Panc1 (cell line): ENCODE data around the gene ZNF550. TPM values are rescaled to one million over a fixed set of nuclear protein-coding genes. Genes with fewer than 3 reads are reported as not detected.

Experiments
- ATAC-seq: fragments of 200-7000 bp; cut with Tn5 transposase; 2 replicates; pipeline ENCODE4 v1.9.1; 2020; ENCODE audit warnings: mild to moderate bottlenecking, moderate library complexity
- BruUV-seq: library from RNA; stranded (reverse); fragments of 400-500 nt; replicated peaks from 2 replicates; lab custom pipeline; 2021; lab: Mats Ljungman, UMichigan
- CTCF ChIA-PET: fragments of 300-600 bp; sonication (Branson Sonifier 250); formaldehyde crosslinking; loops from one replicate; lab custom pipeline; 2022; ENCODE audit warnings: antibody characterized with exemption; lab: Charles Lee
- POLR2A ChIA-PET: fragments of 300-600 bp; sonication (Branson Sonifier 250); formaldehyde crosslinking; loops from one replicate; lab custom pipeline; 2022; ENCODE audit warnings: antibody characterized with exemption; lab: Charles Lee
- DNase-seq: peaks from one replicate; pipeline ENCODE4 v3.0.0-alpha.2; 2010; ENCODE audit warnings: low read depth, low spot score
- H3K27ac ChIP-seq: 2 replicates; pipeline ENCODE4 v1.5.1; 2011; ENCODE audit warnings: mild to moderate bottlenecking, low read length, inconsistent platforms
- H3K27me3 ChIP-seq: fragments of 200-500 bp; sonication (Bioruptor generic); 2 replicates; pipeline ENCODE4 v1.6.0; 2014; ENCODE audit warnings: low read length, inconsistent platforms; ENCODE audit not compliant: control insufficient read depth, insufficient read depth
- H3K36me3 ChIP-seq: fragments of 200-500 bp; sonication (Bioruptor generic); 2 replicates; pipeline ENCODE4 v1.5.1; 2014; ENCODE audit warnings: inconsistent platforms, mild to moderate bottlenecking, low read length, moderate library complexity; ENCODE audit not compliant: control insufficient read depth, insufficient read depth
- H3K4me1 ChIP-seq: 2 replicates; pipeline ENCODE4 v1.5.1; 2011; ENCODE audit warnings: inconsistent platforms, mild to moderate bottlenecking, low read length, moderate library complexity; ENCODE audit not compliant: control insufficient read depth, insufficient read depth
- H3K4me3 ChIP-seq, 2 experiments: 2 replicates each; pipeline ENCODE4 v1.5.1; 2011 to 2012; ENCODE audit warnings: low read depth in 2 of 2, low read length in 2 of 2, mild to moderate bottlenecking in 2 of 2, inconsistent platforms in 1 of 2, moderate library complexity in 1 of 2
- H3K9me3 ChIP-seq: fragments of 200-500 bp; sonication (Bioruptor generic); 2 replicates; pipeline ENCODE4 v1.5.1; 2014; ENCODE audit warnings: low read depth, mild to moderate bottlenecking, inconsistent platforms, low read length, moderate library complexity; ENCODE audit not compliant: control insufficient read depth, insufficient read depth
- POLR2AphosphoS5 ChIP-seq: IDR thresholded peaks from 2 replicates; pipeline ENCODE4 v1.6.1; 2012; ENCODE audit warnings: mild to moderate bottlenecking, low read depth, low read length, moderate library complexity
- SIN3A ChIP-seq: IDR thresholded peaks from 2 replicates; pipeline ENCODE4 v1.6.1; 2012; ENCODE audit warnings: low read depth, mild to moderate bottlenecking, low read length, moderate library complexity, borderline replicate concordance; ENCODE audit not compliant: insufficient read depth
- TCF7L2 ChIP-seq: IDR thresholded peaks from 2 replicates; pipeline ENCODE4 v1.6.1; 2011; ENCODE audit warnings: mild to moderate bottlenecking, low read depth, low read length, inconsistent platforms
- in situ Hi-C: cut with HindIII; loops from 2 replicates; pipeline ENCODE4 v1.10.0; 2016; ENCODE audit warnings: low sequenced_read_pairs, low pct_unique_long_range_greater_than_20kb
- intact Hi-C: fragments of 100-400 bp; cut with micrococcal nuclease; formaldehyde crosslinking; loops from one replicate; pipeline ENCODE4 v1.10.0; 2022; ENCODE audit not compliant: unreplicated experiment
- total RNA-seq: library from RNA; stranded (reverse); gene quantifications from one replicate; pipeline ENCODE4 v1.2.1, GENCODE V29; 2021; ENCODE audit not compliant: unreplicated experiment
- TF ChIP-seq, protein P1 (sequence below), 2 experiments: IDR thresholded peaks; 2 replicates each; pipeline ENCODE4 v1.6.1; 2011 to 2012; ENCODE audit warnings: low read depth in 2 of 2, control low read depth in 1 of 2, low read length in 1 of 2, mild to moderate bottlenecking in 1 of 2, moderate library complexity in 1 of 2; ENCODE audit not compliant: insufficient read depth in 1 of 2
- TF ChIP-seq, protein P2 (sequence below): fragments of 450-650 bp; IDR thresholded peaks from 2 replicates; pipeline ENCODE4 v1.5.1; 2017; ENCODE audit warnings: mild to moderate bottlenecking

The ZNF550 gene
- total RNA-seq, 1 experiment from 2014 or later = 15.1 TPM

DNA sequence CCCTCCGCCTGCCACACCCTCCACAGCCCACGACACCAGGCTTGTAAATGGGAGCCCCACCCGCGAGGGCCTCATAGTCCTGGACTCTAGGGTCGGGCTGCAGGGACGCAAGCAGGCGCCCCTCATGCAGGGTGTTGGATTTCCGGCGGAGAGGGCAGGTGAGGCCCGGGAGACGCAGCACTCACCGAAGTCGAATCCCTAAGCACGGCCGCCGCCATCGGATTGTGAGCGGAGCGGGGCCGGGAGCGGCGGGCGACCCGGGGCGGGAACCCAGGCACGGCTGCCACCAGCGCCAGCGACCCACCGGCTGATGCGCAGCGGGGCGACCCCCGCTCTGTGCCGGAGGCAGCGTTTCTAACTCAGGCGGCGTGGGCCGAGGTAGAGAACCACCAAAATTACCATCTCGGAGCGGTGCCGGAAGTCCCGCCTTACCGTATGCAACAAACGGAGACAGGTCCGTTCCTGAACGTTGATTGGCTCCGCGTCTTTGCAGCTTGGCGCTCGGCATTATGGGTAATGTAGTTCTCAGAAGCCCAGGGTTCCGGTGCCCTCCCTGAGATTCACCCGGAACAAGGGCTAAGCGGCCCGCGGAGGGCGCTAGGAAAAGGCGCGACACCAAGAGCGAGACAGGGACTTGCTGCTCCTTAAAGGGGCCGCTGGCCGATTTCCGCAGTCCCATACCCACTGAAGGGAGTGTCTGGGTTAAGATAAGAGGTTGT, 19.0 kb upstream of the ZNF550 start, which contains the start of gene ZNF416 (continued):
- no peak for TF ChIP-seq SIN3A

DNA sequence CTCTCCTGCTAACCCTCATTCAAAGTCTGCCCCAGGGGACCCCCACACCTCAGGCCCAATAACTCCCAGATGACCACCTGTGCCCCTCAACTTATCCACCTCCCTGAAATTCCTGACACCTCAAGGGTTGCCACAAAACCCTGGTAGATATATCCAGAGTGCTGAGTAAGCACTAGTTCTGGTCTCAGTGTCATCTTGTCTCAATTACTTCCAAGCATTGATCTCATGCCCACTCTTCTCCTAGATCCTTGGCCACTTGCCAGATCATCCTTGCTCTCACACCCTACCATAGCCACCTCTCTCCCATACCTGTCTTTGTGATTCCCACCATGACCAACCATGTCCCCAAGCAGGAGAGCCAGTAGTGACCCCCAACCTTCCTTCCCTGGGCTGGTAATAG, 17.0 kb upstream of the ZNF550 start:
- no peaks in the 10 kb centered on the region for H3K27me3 ChIP-seq
- ATAC-seq = no peak
- in situ Hi-C loops = no loop called here
- no peak overlapping the region for H3K27ac ChIP-seq
- TF ChIP-seq SIN3A (no peak), TCF7L2 (no peak), POLR2AphosphoS5 (no peak)
- TF ChIP-seq, protein P1, sequence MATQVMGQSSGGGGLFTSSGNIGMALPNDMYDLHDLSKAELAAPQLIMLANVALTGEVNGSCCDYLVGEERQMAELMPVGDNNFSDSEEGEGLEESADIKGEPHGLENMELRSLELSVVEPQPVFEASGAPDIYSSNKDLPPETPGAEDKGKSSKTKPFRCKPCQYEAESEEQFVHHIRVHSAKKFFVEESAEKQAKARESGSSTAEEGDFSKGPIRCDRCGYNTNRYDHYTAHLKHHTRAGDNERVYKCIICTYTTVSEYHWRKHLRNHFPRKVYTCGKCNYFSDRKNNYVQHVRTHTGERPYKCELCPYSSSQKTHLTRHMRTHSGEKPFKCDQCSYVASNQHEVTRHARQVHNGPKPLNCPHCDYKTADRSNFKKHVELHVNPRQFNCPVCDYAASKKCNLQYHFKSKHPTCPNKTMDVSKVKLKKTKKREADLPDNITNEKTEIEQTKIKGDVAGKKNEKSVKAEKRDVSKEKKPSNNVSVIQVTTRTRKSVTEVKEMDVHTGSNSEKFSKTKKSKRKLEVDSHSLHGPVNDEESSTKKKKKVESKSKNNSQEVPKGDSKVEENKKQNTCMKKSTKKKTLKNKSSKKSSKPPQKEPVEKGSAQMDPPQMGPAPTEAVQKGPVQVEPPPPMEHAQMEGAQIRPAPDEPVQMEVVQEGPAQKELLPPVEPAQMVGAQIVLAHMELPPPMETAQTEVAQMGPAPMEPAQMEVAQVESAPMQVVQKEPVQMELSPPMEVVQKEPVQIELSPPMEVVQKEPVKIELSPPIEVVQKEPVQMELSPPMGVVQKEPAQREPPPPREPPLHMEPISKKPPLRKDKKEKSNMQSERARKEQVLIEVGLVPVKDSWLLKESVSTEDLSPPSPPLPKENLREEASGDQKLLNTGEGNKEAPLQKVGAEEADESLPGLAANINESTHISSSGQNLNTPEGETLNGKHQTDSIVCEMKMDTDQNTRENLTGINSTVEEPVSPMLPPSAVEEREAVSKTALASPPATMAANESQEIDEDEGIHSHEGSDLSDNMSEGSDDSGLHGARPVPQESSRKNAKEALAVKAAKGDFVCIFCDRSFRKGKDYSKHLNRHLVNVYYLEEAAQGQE (IDR thresholded peaks at IDR 0.05; ENCODE audit: insufficient read depth in 1 of 2, low read depth in 2 of 2, low read length in 1 of 2) = no peak
- TF ChIP-seq, protein P2, sequence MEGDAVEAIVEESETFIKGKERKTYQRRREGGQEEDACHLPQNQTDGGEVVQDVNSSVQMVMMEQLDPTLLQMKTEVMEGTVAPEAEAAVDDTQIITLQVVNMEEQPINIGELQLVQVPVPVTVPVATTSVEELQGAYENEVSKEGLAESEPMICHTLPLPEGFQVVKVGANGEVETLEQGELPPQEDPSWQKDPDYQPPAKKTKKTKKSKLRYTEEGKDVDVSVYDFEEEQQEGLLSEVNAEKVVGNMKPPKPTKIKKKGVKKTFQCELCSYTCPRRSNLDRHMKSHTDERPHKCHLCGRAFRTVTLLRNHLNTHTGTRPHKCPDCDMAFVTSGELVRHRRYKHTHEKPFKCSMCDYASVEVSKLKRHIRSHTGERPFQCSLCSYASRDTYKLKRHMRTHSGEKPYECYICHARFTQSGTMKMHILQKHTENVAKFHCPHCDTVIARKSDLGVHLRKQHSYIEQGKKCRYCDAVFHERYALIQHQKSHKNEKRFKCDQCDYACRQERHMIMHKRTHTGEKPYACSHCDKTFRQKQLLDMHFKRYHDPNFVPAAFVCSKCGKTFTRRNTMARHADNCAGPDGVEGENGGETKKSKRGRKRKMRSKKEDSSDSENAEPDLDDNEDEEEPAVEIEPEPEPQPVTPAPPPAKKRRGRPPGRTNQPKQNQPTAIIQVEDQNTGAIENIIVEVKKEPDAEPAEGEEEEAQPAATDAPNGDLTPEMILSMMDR = no peak
- intact Hi-C loops = no loop called here
- DNase-seq = no peak
- no peak overlapping the region for H3K4me3 ChIP-seq
- no TSS peak for BruUV-seq
- H3K36me3 ChIP-seq = peaks cover 5% of the 10 kb centered on the region
- ChIA-PET POLR2A (no interaction called here), CTCF (no interaction called here)
- peaks cover 68% of the 10 kb centered on the region for H3K9me3 ChIP-seq
- peaks cover 6% of the 10 kb centered on the region; the same call in 1 of the 2 replicates for H3K4me1 ChIP-seq

DNA sequence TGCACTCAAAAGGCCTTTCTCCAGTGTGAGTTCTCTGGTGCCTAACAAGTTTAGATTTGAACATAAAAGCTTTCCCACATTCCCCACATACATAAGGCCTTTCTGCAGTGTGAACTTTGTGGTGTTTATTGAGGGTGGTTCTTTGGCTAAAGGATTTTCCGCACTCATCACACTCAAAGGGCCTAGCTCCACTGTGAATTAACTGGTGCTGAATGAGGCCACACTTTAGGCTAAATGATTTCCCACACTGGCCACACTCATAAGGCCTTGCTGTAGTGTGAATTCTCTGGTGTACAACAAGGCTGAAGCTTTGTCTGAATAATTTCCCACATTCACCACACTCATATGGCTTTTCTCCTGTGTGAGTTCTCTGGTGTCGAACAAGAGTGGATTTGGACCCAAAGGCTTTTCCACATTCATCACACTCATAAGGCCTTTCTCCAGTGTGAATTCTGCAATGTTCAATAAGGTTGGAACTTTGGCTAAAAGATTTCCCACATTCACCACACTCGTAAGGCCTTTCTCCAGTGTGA, 12.8 kb upstream of the ZNF550 start:
- Histone ChIP-seq H3K9me3 (peaks cover 85% of the 10 kb centered on the region), H3K27ac (no peak overlapping the region), H3K27me3 (no peaks in the 10 kb centered on the region), H3K36me3 (peaks cover 5% of the 10 kb centered on the region), H3K4me1 (no peaks in the 10 kb centered on the region), H3K4me3 (no peak overlapping the region)
- no peak for ATAC-seq
- in situ Hi-C loops = no loop called here
- TF ChIP-seq TCF7L2 (no peak), SIN3A (no peak), POLR2AphosphoS5 (no peak)
- TF ChIP-seq, protein P2 = no peak
- TF ChIP-seq, protein P1 (IDR thresholded peaks at IDR 0.05; ENCODE audit: insufficient read depth in 1 of 2, low read depth in 2 of 2, low read length in 1 of 2) = no peak
- POLR2A ChIA-PET = no interaction called here
- CTCF ChIA-PET = no interaction called here
- BruUV-seq = TSS peak; percentile 11
- DNase-seq = no peak
- intact Hi-C loops = no loop called here
